KMS-11 (cell line): Measurements from ENCODE around the gene FHAD1.

ENCODE experiments used
- H2AFZ ChIP-seq: fragments of 200-600 bp; sonication (generic); 2 replicates; pipeline ENCODE4 v1.6.1; 2016; ENCODE audit warnings: antibody characterized with exemption, mixed run types, low read depth
- H3K27ac ChIP-seq: fragments of 200-600 bp; sonication (generic); 2 replicates; pipeline ENCODE4 v1.6.1; 2016; ENCODE audit warnings: mild to moderate bottlenecking, mixed run types
- H3K27me3 ChIP-seq: fragments of 200-600 bp; sonication (generic); 2 replicates; pipeline ENCODE4 v1.6.1; 2017; ENCODE audit warnings: mild to moderate bottlenecking, low read depth, mixed run types, moderate library complexity; ENCODE audit not compliant: insufficient read depth
- H3K36me3 ChIP-seq: fragments of 200-600 bp; sonication (generic); 2 replicates; pipeline ENCODE4 v1.6.1; 2017; ENCODE audit warnings: mild to moderate bottlenecking, mixed run types; ENCODE audit not compliant: insufficient read depth
- H3K4me1 ChIP-seq: fragments of 200-600 bp; sonication (generic); 2 replicates; pipeline ENCODE4 v1.6.1; 2016; ENCODE audit warnings: mild to moderate bottlenecking, low read depth, mixed run types; ENCODE audit not compliant: poor library complexity, severe bottlenecking
- H3K4me2 ChIP-seq: fragments of 200-600 bp; sonication (generic); 2 replicates; pipeline ENCODE4 v1.7.0; 2016; ENCODE audit warnings: mild to moderate bottlenecking, mixed run types
- H3K4me3 ChIP-seq: fragments of 200-600 bp; sonication (generic); IDR thresholded peaks from 2 replicates; pipeline ENCODE4 v1.6.1; 2017; ENCODE audit warnings: low read depth, low read length, mixed read lengths; ENCODE audit not compliant: insufficient read depth
- H3K79me2 ChIP-seq: fragments of 200-600 bp; sonication (generic); 2 replicates; pipeline ENCODE4 v1.6.1; 2016; ENCODE audit warnings: low read depth, mixed run types; ENCODE audit not compliant: insufficient read depth
- H3K9ac ChIP-seq: fragments of 200-600 bp; sonication (generic); 2 replicates; pipeline ENCODE4 v1.6.1; 2016; ENCODE audit warnings: mild to moderate bottlenecking, mixed run types
- H4K20me1 ChIP-seq: fragments of 200-600 bp; sonication (generic); 2 replicates; pipeline ENCODE4 v1.6.1; 2016; ENCODE audit warnings: mild to moderate bottlenecking, mixed run types; ENCODE audit not compliant: insufficient read depth
- TF ChIP-seq, protein P1 (sequence below): fragments of 200-600 bp; sonication (generic); conservative IDR thresholded peaks from 2 replicates; pipeline ENCODE4 v1.6.1; 2017; ENCODE audit warnings: low read depth, mild to moderate bottlenecking, antibody characterized with exemption, low read length, moderate library complexity, mixed read lengths

The FHAD1 gene

DNA sequence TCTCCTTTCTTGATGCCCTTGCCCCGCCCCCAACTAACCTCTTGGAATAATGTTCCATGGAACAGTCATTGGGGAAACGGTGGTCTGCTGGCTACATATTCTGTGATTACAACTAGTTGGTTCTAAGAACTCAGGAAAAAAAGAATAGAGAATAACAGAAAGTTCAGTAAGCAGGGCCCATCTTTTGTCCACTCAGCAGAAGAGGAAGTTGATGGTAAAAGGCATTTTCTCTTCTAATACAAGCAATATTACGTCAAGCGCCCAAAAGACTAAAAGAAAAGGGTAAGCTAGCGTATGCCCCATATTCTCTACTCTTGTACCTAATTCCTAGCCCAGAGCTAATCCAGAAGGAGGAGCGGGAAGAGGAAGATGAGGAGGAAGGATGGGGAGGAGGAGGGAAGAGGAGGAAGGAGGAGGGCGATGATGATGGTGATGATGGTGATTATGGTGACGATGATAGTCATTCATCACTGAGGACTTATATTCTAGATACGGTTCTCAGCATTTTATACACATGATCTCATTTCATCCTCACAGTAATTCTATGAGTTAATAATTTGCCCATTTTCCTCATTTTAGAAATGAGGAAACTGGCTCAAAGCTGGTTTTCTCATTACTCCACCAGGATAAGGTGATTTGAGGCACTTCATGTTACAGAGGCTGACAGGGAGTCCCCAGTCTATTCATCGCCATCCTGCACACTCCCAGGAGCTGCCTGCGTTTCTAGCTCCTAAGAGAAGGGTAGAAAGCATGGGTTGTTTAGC is 86.1 kb downstream of the FHAD1 start:
- Histone ChIP-seq H3K27ac (no peak overlapping the region), H3K79me2 (no peaks in the 10 kb centered on the region), H3K36me3 (no peaks in the 10 kb centered on the region), H3K9ac (no peak overlapping the region), H3K27me3 (peaks cover 8% of the 10 kb centered on the region; the same call in 1 of the 2 replicates), H3K4me3 (no peak overlapping the region), H3K4me1 (no peaks in the 10 kb centered on the region), H2AFZ (no peak overlapping the region), H3K4me2 (no peak overlapping the region), H4K20me1 (no peaks in the 10 kb centered on the region)
- TF ChIP-seq, protein P1, sequence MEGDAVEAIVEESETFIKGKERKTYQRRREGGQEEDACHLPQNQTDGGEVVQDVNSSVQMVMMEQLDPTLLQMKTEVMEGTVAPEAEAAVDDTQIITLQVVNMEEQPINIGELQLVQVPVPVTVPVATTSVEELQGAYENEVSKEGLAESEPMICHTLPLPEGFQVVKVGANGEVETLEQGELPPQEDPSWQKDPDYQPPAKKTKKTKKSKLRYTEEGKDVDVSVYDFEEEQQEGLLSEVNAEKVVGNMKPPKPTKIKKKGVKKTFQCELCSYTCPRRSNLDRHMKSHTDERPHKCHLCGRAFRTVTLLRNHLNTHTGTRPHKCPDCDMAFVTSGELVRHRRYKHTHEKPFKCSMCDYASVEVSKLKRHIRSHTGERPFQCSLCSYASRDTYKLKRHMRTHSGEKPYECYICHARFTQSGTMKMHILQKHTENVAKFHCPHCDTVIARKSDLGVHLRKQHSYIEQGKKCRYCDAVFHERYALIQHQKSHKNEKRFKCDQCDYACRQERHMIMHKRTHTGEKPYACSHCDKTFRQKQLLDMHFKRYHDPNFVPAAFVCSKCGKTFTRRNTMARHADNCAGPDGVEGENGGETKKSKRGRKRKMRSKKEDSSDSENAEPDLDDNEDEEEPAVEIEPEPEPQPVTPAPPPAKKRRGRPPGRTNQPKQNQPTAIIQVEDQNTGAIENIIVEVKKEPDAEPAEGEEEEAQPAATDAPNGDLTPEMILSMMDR = no peak

- Histone ChIP-seq H3K27ac (no peak overlapping the region), H4K20me1 (no peaks in the 10 kb centered on the region), H3K36me3 (no peaks in the 10 kb centered on the region), H3K27me3 (peaks cover 8% of the 10 kb centered on the region; the same call in 1 of the 2 replicates), H3K4me1 (no peaks in the 10 kb centered on the region), H3K9ac (no peak overlapping the region), H3K79me2 (no peaks in the 10 kb centered on the region), H3K4me3 (no peak overlapping the region), H2AFZ (no peak overlapping the region), H3K4me2 (no peak overlapping the region)
- TF ChIP-seq, protein P1 = no peak
Measured at GRCh38 chr1:15334995-15335394, 88.0 kb downstream of the FHAD1 start.

DNA sequence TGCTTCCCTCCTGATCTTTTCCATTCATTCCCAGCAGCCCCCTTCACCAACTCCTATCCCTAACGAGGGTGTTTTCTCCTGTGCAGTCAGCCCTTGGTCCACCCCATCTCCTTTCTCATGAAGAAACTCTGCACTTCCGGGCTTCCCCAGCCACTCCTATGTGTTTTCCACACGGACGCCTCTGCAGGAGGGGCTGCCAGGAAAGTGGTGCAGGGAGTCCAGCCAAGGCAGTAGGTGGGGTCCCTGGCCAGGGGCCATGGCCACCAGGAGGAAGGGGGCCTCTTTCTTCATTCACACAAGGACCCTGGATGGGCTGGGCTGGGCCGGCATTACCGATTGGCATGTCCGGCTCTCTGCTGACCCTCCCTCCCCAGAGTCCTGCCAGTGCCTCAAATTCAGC is 89.8 kb downstream of the FHAD1 start:
- Histone ChIP-seq H3K4me1 (no peaks in the 10 kb centered on the region), H3K36me3 (no peaks in the 10 kb centered on the region), H3K9ac (no peak overlapping the region), H3K4me2 (no peak overlapping the region), H3K4me3 (no peak overlapping the region), H3K27ac (no peak overlapping the region), H3K27me3 (peaks cover 8% of the 10 kb centered on the region; the same call in 1 of the 2 replicates), H2AFZ (no peak overlapping the region), H4K20me1 (no peaks in the 10 kb centered on the region), H3K79me2 (no peaks in the 10 kb centered on the region)
- TF ChIP-seq, protein P1 = no peak

DNA sequence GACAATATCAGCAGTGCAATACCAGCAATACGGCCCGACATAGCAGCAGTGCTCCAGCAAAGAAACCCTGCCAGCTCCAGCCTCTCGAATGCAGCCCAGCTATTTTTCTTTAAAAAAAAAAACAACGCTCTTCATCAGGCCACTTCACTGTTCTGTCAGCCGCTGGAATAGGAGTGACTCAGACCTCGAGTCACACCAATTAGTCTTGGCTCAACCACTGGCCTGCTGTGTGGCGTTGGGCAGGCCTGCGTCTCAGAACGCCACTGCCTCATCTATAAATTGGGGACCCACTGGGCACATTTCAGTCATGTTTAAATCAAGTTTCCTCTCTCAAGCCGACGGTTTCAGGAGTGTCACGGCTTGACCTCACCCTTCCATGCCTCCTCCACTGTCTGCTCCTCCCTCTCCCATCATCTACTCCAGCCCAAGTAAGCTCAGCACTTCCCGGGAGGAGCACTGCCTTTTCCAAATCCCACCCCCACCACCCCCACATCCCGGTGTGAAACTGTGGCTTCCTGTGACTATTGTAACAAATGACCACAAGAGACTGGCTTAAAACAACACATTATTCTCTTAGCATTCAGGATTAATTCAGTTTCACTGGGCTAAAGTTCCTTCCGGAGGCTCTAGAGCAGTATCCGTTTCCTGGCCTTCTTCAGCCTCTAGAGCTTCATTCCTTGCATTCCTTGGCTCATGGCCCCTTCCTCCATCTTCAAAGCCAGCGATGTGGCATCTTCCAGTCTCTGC is 90.8 kb downstream of the FHAD1 start:
- Histone ChIP-seq H3K36me3 (no peaks in the 10 kb centered on the region), H3K27me3 (peaks cover 7% of the 10 kb centered on the region; the same call in 1 of the 2 replicates), H3K27ac (no peak overlapping the region), H3K4me1 (no peaks in the 10 kb centered on the region), H2AFZ (no peak overlapping the region), H3K9ac (no peak overlapping the region), H3K4me3 (no peak overlapping the region), H4K20me1 (no peaks in the 10 kb centered on the region), H3K79me2 (no peaks in the 10 kb centered on the region), H3K4me2 (no peak overlapping the region)
- TF ChIP-seq, protein P1 = no peak
